ENCODE results near the gene YY1AP1. TPM values are rescaled to one million over a fixed set of nuclear protein-coding genes. Genes with fewer than 3 reads are reported as not detected.
"Not testable (repeated sequence)": the region's sequence is repeated elsewhere in the genome, so short reads cannot be mapped to it uniquely, and the experiment has no call there.

Gene YY1AP1
- total RNA-seq, 2 experiments from 2014 or later = 59.6 to 76.0 TPM

DNA sequence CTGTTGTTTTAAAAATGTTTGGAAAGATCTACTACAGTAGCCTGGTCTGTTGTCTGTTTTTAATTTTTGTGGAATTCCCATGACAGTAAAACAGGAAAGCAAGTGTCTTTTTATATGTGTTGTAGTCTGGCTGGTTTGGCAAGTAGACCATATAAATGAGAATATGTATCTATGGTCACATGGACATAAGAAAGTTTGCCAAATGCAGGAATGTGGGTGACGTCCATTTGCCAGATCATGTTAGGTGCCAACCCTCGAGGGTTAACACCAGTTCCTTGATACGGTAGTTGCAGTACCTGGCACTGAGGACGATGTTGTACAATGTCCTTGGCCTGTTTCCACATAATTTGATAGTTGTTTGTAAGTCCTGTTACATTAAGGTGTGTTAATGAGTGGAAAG is 6.5 kb upstream of the YY1AP1 start:
- POLR2A ChIA-PET = no interaction called here
- Mint-ChIP-seq H3K27ac (peak overlapping the region; percentile 69), H3K4me3 (peak overlapping the region; percentile 75)

DNA sequence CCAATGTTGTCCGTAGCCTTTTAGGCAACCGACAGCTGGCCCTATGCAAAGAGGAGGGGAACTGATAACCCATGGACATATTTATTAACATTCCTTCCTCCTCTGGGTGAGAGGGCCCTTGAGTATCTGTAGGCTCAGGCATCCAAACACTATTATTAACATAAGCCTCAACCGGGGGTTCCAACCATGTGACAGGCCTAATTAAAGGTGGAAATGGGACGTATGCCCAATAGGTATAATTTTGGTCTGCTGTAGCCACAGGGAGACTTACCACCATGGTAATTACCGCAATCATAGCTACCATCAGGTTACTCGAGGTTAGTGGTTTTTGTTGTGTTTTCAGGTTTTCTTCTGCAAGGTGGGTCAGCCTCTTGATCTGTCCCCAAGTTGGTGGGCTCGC is 5.6 kb upstream of the YY1AP1 start:
- intact Hi-C loops (cut with DNase I, micrococcal nuclease) = no loop called here
- ChIA-PET CTCF (no interaction called here), POLR2A (no interaction called here)
- Mint-ChIP-seq H3K4me1 (peaks cover 35% of the 10 kb centered on the region), H3K9me3 (ENCODE audit: low read depth) (no peaks in the 10 kb centered on the region), H3K27me3 (no peaks in the 10 kb centered on the region), H3K27ac (no peak overlapping the region), H3K4me3 (no peak overlapping the region), H3K36me3 (ENCODE audit: low read depth) (peaks cover 34% of the 10 kb centered on the region)
- DNase-seq (no peak), ATAC-seq (no peak)

More for the DNA sequence above, 6.5 kb upstream of the YY1AP1 start:
- Mint-ChIP-seq H3K27me3 (no peaks in the 10 kb centered on the region), H3K36me3 (ENCODE audit: low read depth) (peaks cover 32% of the 10 kb centered on the region), H3K4me1 (peaks cover 35% of the 10 kb centered on the region), H3K9me3 (ENCODE audit: low read depth) (no peaks in the 10 kb centered on the region)
- DNase-seq (no peak), ATAC-seq (no peak)
- CTCF ChIA-PET = interaction anchor here (1.0 to 1.1 kb wide), 3 partner anchors 10 to 15 kb away, joined by 3 to 4 read pairs (median 3); no protein-coding TSS in a partner anchor
- intact Hi-C loops (cut with DNase I, micrococcal nuclease) = no loop called here

GRCh38 chr1:155691992-155692528 is 3.5 kb upstream of the YY1AP1 start:
- no peak for DNase-seq
- intact Hi-C loops (cut with DNase I, micrococcal nuclease) = no loop called here
- POLR2A ChIA-PET = no interaction called here
- H3K4me3 Mint-ChIP-seq = no peak overlapping the region
- peaks cover 21% of the 10 kb centered on the region for H3K4me1 Mint-ChIP-seq
- CTCF ChIA-PET = no interaction called here
- no peak overlapping the region for H3K27ac Mint-ChIP-seq
- ATAC-seq = no peak
- H3K27me3 Mint-ChIP-seq = no peaks in the 10 kb centered on the region
- no peaks in the 10 kb centered on the region for H3K9me3 Mint-ChIP-seq (ENCODE audit: low read depth)
- H3K36me3 Mint-ChIP-seq (ENCODE audit: low read depth) = peaks cover 22% of the 10 kb centered on the region

- H3K9me3 Mint-ChIP-seq (ENCODE audit: low read depth); H3K27me3 Mint-ChIP-seq; POLR2A ChIA-PET; DNase-seq; ATAC-seq; CTCF ChIA-PET; H3K36me3 Mint-ChIP-seq (ENCODE audit: low read depth): not testable (repeated sequence)
- intact Hi-C loops (cut with DNase I, micrococcal nuclease) = loop anchor here in 1 of 2 experiments (5.0 to 10.0 kb wide), 10 partner anchors 58 to 714 kb away; partner anchors contain the start of genes ARHGEF2, ASH1L, CKS1B and FDPS
- Mint-ChIP-seq H3K4me3 (peak within 1 kb of the TSS; percentile 97), H3K27ac (peak within 1 kb of the TSS; percentile 94), H3K4me1 (peaks cover 22% of the 10 kb centered on the region)
These were observed 570 bp upstream of the YY1AP1 start, which contains the start of gene DAP3 for GRCh38 chr1:155689081-155689607. Gene DAP3, plus strand, starts transcription at chr1:155689091. Its CDS starts 20,689 bp downstream, at chr1:155709780.

GRCh38 chr1:155687705-155688323 is 760 bp downstream of the YY1AP1 start:
- POLR2A ChIA-PET; H3K27me3 Mint-ChIP-seq; CTCF ChIA-PET; H3K9me3 Mint-ChIP-seq (ENCODE audit: low read depth); DNase-seq: not testable (repeated sequence)
- Mint-ChIP-seq H3K4me3 (peak overlapping the region; percentile 97), H3K36me3 (ENCODE audit: low read depth) (peaks cover 15% of the 10 kb centered on the region), H3K4me1 (peaks cover 31% of the 10 kb centered on the region), H3K27ac (peak overlapping the region; percentile 94)
- peak; percentile 20 for ATAC-seq
- intact Hi-C loops (cut with DNase I, micrococcal nuclease) = loop anchor here in 1 of 2 experiments (5.0 to 10.0 kb wide), 10 partner anchors 59 to 713 kb away; partner anchors contain the start of genes ARHGEF2, ASH1L, CKS1B and FDPS

DNA sequence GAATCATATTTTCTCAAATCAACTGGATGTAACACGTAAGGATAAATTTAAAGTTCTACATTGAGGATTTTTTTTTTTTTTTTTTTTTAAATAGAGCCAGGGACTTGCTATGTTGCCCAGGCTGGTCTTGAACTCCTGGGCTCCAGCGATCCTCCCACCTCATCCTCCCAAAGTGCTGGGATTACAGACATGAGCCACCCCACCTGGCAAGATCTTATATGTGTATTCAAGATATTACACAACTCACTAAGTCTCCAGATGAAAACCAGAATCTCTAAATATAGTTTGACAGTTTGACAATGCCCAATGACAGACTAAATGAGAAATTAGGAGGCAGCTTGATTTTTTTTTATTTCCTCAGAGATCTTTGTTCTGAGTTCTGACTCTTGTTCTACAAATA is 6.8 kb downstream of the YY1AP1 start:
- no peaks in the 10 kb centered on the region for H3K9me3 Mint-ChIP-seq (ENCODE audit: low read depth)
- H3K27ac Mint-ChIP-seq = no peak overlapping the region
- no peak overlapping the region for H3K4me3 Mint-ChIP-seq
- peaks cover 43% of the 10 kb centered on the region for H3K4me1 Mint-ChIP-seq
- intact Hi-C loops (cut with DNase I, micrococcal nuclease) = loop anchor here in 1 of 2 experiments (10.0 kb wide), 1 partner anchor 707 kb away; the partner anchor contains the start of genes CKS1B and SHC1
- ChIA-PET POLR2A (interaction anchor here (0.6 to 0.9 kb wide), 3 partner anchors 64 to 382 kb away, joined by 3 to 7 read pairs (median 6); no protein-coding TSS in a partner anchor), CTCF (interaction anchor here (0.7 to 1.4 kb wide), 3 partner anchors 14 to 191 kb away, joined by 3 read pairs; no protein-coding TSS in a partner anchor)
- ATAC-seq (no peak), DNase-seq (no peak)
- peaks cover 36% of the 10 kb centered on the region for H3K36me3 Mint-ChIP-seq (ENCODE audit: low read depth)
- no peaks in the 10 kb centered on the region for H3K27me3 Mint-ChIP-seq

DNA sequence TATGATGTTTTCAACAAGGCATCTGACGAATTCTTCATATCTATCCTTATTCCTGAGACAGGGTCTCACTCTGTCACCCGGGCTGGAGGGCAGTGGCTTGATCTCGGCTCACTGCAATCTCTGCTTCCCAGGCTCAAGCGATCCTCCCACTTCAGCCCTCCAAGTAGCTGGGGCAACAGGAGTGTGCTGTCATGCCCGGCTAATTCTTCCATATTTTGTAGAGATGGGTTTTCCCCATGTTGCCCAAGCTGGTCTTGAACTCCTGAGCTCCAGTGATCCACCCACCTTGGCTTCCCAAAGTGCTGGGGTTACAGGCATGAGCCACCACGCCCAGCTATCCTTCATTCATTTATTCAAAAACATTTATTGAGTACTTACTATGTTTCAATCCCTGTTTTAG is 8.0 kb downstream of the YY1AP1 start:
- H3K27me3 Mint-ChIP-seq = no peaks in the 10 kb centered on the region
- ChIA-PET POLR2A (interaction anchor here (0.6 kb wide), 1 partner anchor 29 kb away, joined by 4 read pairs; no protein-coding TSS in a partner anchor), CTCF (interaction anchor here (0.9 to 1.0 kb wide), 2 partner anchors 15 to 73 kb away, joined by 3 to 4 read pairs; no protein-coding TSS in a partner anchor)
- no peak for DNase-seq
- ATAC-seq = no peak
- peaks cover 40% of the 10 kb centered on the region for H3K36me3 Mint-ChIP-seq (ENCODE audit: low read depth)
- no peak overlapping the region for H3K27ac Mint-ChIP-seq
- H3K9me3 Mint-ChIP-seq (ENCODE audit: low read depth) = no peaks in the 10 kb centered on the region
- H3K4me3 Mint-ChIP-seq = no peak overlapping the region
- intact Hi-C loops (cut with DNase I, micrococcal nuclease) = loop anchor here in 1 of 2 experiments (10.0 kb wide), 1 partner anchor 706 kb away; the partner anchor contains the start of genes CKS1B and SHC1
- peaks cover 34% of the 10 kb centered on the region for H3K4me1 Mint-ChIP-seq

DNA sequence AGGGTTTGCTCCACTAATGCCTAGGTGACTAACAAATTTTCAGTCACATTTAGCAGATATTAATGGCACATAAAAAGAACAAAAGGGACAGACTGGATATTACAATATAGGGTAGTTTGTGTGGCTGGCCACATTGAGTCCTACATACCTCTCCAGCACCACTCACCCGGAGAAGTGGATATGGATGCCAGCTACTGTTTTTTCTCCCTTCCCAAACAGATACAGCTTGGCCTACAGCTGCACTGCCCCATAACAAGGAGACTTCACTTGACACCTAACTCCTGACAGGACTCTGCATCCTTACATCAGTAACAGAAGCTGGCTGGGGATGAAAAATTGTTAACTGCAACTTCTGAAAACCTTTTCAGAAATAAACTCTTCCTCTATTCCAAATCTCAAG is 9.6 kb downstream of the YY1AP1 start:
- peaks cover 48% of the 10 kb centered on the region for H3K36me3 Mint-ChIP-seq (ENCODE audit: low read depth)
- POLR2A ChIA-PET; H3K9me3 Mint-ChIP-seq (ENCODE audit: low read depth); CTCF ChIA-PET; DNase-seq; H3K4me3 Mint-ChIP-seq; ATAC-seq; H3K27me3 Mint-ChIP-seq; intact Hi-C loops (cut with DNase I, micrococcal nuclease); H3K27ac Mint-ChIP-seq: not testable (repeated sequence)
- peaks cover 19% of the 10 kb centered on the region for H3K4me1 Mint-ChIP-seq

DNA sequence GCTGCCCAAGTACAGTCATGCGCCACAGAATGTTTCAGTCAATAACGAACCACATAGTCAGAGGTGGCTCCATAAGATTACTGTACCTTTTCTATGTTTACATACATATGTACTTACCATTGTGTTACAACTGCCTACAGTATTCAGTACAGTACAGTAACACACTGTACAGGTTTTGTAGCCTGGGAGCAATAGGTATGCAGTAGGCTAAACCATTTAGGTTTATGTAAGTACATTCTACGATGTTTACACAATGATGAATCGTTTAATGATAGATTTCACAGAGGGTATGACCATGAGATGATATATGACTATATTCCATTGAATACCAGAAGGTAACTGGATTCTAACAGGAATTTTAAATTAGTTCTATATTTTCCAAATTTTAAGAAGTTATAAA is 10.5 kb downstream of the YY1AP1 start:
- no peaks in the 10 kb centered on the region for H3K27me3 Mint-ChIP-seq
- no peak overlapping the region for H3K4me3 Mint-ChIP-seq
- peaks cover 46% of the 10 kb centered on the region for H3K36me3 Mint-ChIP-seq (ENCODE audit: low read depth)
- peaks cover 12% of the 10 kb centered on the region for H3K4me1 Mint-ChIP-seq
- no peak overlapping the region for H3K27ac Mint-ChIP-seq
- CTCF ChIA-PET = no interaction called here
- ATAC-seq (no peak), DNase-seq (no peak)
- intact Hi-C loops (cut with DNase I, micrococcal nuclease) = no loop called here
- no peaks in the 10 kb centered on the region for H3K9me3 Mint-ChIP-seq (ENCODE audit: low read depth)
- POLR2A ChIA-PET = no interaction called here

DNA sequence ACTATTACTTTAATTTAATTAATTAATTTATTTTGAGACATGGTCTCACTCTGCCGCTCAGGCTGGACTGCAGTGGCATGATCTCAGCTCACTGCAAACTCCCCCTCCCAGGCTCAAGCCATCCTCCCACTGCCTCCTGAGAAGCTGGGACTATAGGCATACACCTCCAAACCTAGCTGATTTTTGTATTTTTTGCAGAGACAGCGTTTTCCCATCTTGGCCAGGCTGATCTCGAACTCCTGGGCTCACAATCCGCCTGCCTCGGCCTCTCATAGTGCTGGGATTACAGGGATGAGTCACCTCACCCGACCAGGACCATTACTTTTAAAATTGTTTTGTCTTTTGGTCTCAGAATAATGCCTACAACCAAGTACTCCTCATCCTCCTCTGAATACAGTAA is 15.6 kb downstream of the YY1AP1 start:
- intact Hi-C loops (cut with DNase I, micrococcal nuclease) = no loop called here
- no peak for DNase-seq
- Mint-ChIP-seq H3K36me3 (ENCODE audit: low read depth) (peaks cover 61% of the 10 kb centered on the region), H3K9me3 (ENCODE audit: low read depth) (no peaks in the 10 kb centered on the region), H3K4me1 (no peaks in the 10 kb centered on the region), H3K27me3 (no peaks in the 10 kb centered on the region), H3K4me3 (no peak overlapping the region), H3K27ac (no peak overlapping the region)
- ATAC-seq = no peak
- POLR2A ChIA-PET = interaction anchor here (0.7 to 0.8 kb wide), 2 partner anchors 10 to 165 kb away, joined by 3 to 4 read pairs; no protein-coding TSS in a partner anchor
- CTCF ChIA-PET = interaction anchor here (1.1 kb wide), 1 partner anchor 9 kb away, joined by 3 read pairs; no protein-coding TSS in a partner anchor

DNA sequence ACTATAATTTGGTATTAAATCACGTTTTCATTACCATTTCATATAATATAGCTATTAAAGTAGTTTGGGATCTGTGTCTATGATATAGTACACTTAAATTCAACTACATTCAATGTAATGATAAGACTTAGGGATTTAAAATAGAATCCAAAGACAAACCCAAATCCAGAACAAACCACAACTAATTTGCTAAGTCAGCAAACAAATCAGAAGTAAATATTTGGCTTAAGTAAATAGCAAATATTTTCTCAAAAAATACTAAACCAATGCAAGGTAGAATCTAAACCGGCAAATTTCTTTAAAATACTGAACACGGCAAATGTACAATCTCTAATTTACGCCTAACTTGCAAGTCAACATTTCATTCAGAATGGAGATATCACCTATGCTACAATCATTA is 16.8 kb downstream of the YY1AP1 start:
- H3K27me3 Mint-ChIP-seq = no peaks in the 10 kb centered on the region
- no peak overlapping the region for H3K27ac Mint-ChIP-seq
- ATAC-seq (no peak), DNase-seq (no peak)
- intact Hi-C loops (cut with DNase I, micrococcal nuclease) = no loop called here
- peaks cover 65% of the 10 kb centered on the region for H3K36me3 Mint-ChIP-seq (ENCODE audit: low read depth)
- no peak overlapping the region for H3K4me3 Mint-ChIP-seq
- no peaks in the 10 kb centered on the region for H3K4me1 Mint-ChIP-seq
- ChIA-PET POLR2A (no interaction called here), CTCF (no interaction called here)
- H3K9me3 Mint-ChIP-seq (ENCODE audit: low read depth) = no peaks in the 10 kb centered on the region
